ENCODE measurements around the gene SFRP2. TPM values are rescaled to one million over a fixed set of nuclear protein-coding genes. Genes with fewer than 3 reads are reported as not detected.
A peak's percentile ranks its signal among the peaks of the same experiment; 100 is the strongest.

Gene SFRP2
- total and polyA plus RNA-seq, 2 of the 4 experiments (the other 2 are of a cell fraction): not detected

DNA sequence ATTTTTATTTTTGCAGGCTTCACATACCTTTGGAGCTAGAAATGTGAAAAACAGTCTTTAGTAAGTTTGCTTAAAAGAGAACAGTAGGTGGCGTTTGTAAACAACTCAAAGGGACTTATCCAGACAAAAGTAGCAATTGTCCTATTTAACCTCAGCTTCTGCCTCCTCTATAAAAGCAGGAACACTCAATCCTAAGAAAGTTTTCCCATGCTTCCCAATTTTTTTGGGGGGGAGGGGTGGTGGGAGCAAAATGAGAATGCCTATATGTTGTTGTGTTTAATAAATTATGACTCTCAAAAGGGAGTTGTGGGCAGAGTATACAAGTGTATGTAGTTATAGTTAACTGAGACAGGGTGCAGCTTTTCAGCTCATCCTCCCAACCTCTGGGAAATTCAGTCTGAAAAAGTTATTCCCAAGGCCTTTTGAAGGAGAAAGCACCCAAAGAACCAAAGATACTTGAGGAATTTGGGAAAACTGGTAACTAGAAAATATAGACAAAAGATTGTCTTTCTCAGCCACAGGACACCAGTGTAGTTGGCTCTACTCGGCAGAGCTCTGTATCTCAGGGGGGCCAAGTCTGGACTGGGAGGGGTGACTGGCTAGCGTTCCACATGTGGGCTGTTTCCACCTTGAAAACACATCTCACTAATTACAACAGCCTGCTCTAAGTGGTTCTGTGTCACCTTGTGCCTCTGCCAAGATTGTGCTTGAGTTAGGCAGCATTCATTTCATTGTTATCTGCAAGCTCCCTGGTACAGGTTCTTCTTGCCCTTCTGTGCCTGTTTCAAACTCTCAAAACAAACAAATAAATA, 2.8 kb downstream of the SFRP2 start:
- H3K4me2 ChIP-seq (ENCODE audit: low read depth, low read length): no peak overlapping the region
- no peak overlapping the region for H3K9ac ChIP-seq (ENCODE audit: low read depth, low read length)
- no peak overlapping the region for H2BK20ac ChIP-seq (ENCODE audit: low read depth, low read length)
- H3K79me1 ChIP-seq (ENCODE audit: low read depth in 1 of 2, low read length in 2 of 2): no peaks in the 10 kb centered on the region
- peaks cover 42% of the 10 kb centered on the region for H3K27me3 ChIP-seq (ENCODE audit: control insufficient read depth, insufficient read depth, low read length)
- H3K36me3 ChIP-seq (ENCODE audit: control insufficient read depth, insufficient read depth, low read length): no peaks in the 10 kb centered on the region
- no peaks in the 10 kb centered on the region for H3K9me1 ChIP-seq (ENCODE audit: insufficient read depth, low read length)
- intact Hi-C loops (cut with micrococcal nuclease): loop anchor here (1.0 to 10.0 kb wide), 2 partner anchors 528 to 719 kb away; no protein-coding TSS in a partner anchor
- no peaks in the 10 kb centered on the region for H3K9me3 ChIP-seq (ENCODE audit: control insufficient read depth, insufficient read depth, low read length)
- in situ Hi-C loops (cut with MboI; ENCODE audit: low sequenced_read_pairs): no loop called here
- H3K56ac ChIP-seq (ENCODE audit: extremely low read depth, insufficient read depth, low read length): no peak overlapping the region
- H2AK5ac ChIP-seq (ENCODE audit: low read depth, low read length): no peak overlapping the region
- dilution Hi-C loops (cut with HindIII; ENCODE audit: low sequenced_read_pairs, unreplicated experiment): no loop called here
- H2BK15ac ChIP-seq (ENCODE audit: low read depth, low read length): no peak overlapping the region
- H4K91ac ChIP-seq (ENCODE audit: insufficient read depth, low read depth, low read length): no peak overlapping the region
- BruUV-seq (replicated peaks): no TSS peak
- H2BK5ac ChIP-seq (ENCODE audit: low read depth, low read length, poor library complexity, severe bottlenecking): no peak overlapping the region
- ATAC-seq (ENCODE audit: low read depth): no peak
- H2AK9ac ChIP-seq (replicated peaks; ENCODE audit: low read depth, low read length, poor library complexity): no peak overlapping the region
- no peak overlapping the region for H3K27ac ChIP-seq (ENCODE audit: insufficient read depth, low read length)
- no peak overlapping the region for H3K23ac ChIP-seq (ENCODE audit: low read depth, low read length)
- no peak overlapping the region for H3K14ac ChIP-seq (replicated peaks; ENCODE audit: low read depth, low read length)
- H3K18ac ChIP-seq (ENCODE audit: low read depth, low read length): no peak overlapping the region
- H4K8ac ChIP-seq (ENCODE audit: low read depth in 2 of 2, low read length in 2 of 2): no peak overlapping the region
- TF ChIP-seq NFE2L2 (IDR thresholded peaks at IDR 0.05; ENCODE audit: low read depth, low read length): no peak
- TF ChIP-seq CTCF (conservative IDR thresholded peaks at IDR 0.05; ENCODE audit: low read depth, low read length): peak; percentile 30
- WGBS, 2 experiments (ENCODE audit: extremely low coverage in 2 of 2, insufficient read length in 1 of 2): no CpG with 5 or more reads among the region's 3 CpGs
- no peak overlapping the region for H4K5ac ChIP-seq (ENCODE audit: low read depth, low read length)
- no peak overlapping the region for H3K4me3 ChIP-seq (ENCODE audit: insufficient read depth, low read depth, low read length)
- H2AFZ ChIP-seq (replicated peaks; ENCODE audit: low read length, poor library complexity): no peak overlapping the region
- CTCF ChIA-PET: interaction anchor here (0.6 to 1.0 kb wide), 3 partner anchors 9 to 1100 kb away, joined by 4 to 5 read pairs (median 4); no protein-coding TSS in a partner anchor
- no peaks in the 10 kb centered on the region; the same call in 1 of the 2 replicates for H3K4me1 ChIP-seq (ENCODE audit: control insufficient read depth, insufficient read depth, low read length)
- H2BK120ac ChIP-seq (ENCODE audit: low read depth, low read length): no peak overlapping the region
- POLR2A ChIA-PET (ENCODE audit: unreplicated experiment): interaction anchor here (0.6 kb wide), 1 partner anchor 70 kb away, joined by 13 read pairs; no protein-coding TSS in a partner anchor
- H4K20me1 ChIP-seq (ENCODE audit: insufficient read depth, low read length): no peaks in the 10 kb centered on the region
- DNase-seq: peak; percentile 14
- no peak overlapping the region for H3K4ac ChIP-seq (ENCODE audit: low read depth, low read length)
